NCI-H446 treated with DMSO at 0.1 percent for 48 hours (cell line): ENCODE results near the gene EIF5A2.
"Not testable (repeated sequence)": the region's sequence is repeated elsewhere in the genome, so short reads cannot be mapped to it uniquely, and the experiment has no call there.

Source experiments
- DNase-seq: peaks from one replicate; lab custom pipeline; 2025; lab: John Stamatoyannopoulos, UW

Gene EIF5A2

DNA sequence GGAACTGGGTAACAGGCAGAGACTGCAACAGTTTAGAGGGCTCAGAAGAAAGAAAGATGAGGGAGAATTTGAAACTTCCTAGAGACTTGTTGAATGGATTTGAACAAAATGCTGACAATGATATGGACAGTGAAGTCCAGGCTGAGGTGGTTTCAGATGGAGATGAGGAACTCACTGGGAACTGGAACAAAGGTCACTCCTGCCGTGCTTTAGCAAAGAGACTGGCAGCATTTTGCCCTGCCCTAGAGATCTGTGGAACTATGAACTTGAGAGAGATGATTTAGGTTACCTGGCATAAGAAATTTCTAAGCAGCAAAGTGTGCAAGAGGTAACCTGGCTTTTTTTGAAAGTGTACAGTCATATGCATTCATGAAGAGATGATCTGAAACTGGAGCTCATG, 11.7 kb downstream of the EIF5A2 start:
- DNase-seq = no peak

DNA sequence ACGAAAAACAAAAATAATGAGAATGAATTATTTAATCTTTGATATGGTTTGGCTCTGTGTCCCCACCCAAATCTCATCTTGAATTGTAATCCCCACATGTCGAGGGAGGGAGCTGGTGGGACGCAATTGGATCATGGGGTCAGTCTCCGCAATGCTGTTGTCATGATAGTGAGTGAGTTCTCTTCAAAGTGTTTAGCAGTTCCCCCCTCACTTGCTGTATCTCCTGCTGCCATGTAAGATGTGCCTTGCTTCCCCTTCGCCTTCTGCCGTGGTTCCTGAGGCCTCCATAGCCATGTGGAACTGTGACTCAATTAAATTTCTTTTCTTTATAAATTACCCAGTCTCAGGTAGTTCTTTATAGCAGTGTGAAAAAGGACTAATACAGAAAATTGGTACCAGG, 12.1 kb downstream of the EIF5A2 start:
- not testable (repeated sequence) for DNase-seq

DNA sequence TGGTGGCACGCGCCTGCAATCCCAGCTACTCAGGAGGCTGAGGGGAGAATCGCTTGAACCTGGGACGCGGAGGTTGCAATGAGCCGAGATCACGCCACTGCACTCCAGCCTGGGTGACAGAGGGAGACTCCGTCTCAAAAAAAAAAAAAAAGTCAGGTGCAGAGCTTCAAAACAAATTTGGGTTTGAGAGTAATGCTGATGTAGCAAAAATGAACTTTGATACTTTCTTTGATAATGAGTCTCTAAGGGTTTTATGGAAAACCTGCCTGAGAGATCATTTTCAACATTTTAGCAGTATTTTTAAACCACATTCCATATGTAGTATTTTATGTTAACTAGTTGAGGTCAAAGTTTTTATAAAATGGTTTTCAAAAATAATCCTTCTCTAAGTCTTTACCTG, 14.5 kb downstream of the EIF5A2 start:
- no peak for DNase-seq

DNA sequence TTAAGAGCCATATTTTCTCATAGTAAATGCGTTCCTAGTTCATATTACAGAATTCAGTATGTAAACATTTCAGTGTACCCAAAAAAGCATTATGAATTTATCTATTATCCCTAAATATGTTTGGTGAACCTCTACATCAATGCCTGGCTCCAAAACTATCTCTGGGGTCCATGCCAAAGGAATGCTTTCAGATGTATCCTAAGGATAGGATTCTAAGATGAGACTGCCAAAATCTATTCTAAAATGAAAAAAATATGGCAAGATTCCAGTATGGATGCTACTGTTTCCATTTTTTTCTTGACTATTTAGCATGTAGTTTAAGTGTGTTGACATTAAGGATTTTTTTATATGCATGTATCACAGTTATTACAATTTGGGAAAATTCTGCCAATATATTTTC, 18.8 kb downstream of the EIF5A2 start:
- peak; percentile 90 for DNase-seq

DNA sequence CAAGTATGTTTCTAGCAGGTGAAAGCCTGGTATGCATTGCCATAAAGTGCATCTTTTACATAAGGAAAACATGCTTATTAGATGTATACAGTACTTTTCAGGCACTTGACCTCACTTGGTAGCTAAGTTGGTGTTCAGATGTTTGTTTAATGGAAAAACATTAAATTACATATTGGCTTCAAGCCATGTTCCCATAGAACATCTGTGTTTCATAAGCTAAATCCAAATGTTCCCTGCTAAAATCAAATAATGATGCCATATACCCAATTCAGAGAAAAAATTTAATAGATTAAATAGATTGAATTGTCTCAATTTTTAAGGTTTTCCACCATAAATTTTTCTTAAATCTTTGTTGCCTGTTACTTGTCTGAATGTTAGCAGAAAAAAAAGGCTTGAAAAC, 19.3 kb downstream of the EIF5A2 start:
- DNase-seq = peak; percentile 32

DNA sequence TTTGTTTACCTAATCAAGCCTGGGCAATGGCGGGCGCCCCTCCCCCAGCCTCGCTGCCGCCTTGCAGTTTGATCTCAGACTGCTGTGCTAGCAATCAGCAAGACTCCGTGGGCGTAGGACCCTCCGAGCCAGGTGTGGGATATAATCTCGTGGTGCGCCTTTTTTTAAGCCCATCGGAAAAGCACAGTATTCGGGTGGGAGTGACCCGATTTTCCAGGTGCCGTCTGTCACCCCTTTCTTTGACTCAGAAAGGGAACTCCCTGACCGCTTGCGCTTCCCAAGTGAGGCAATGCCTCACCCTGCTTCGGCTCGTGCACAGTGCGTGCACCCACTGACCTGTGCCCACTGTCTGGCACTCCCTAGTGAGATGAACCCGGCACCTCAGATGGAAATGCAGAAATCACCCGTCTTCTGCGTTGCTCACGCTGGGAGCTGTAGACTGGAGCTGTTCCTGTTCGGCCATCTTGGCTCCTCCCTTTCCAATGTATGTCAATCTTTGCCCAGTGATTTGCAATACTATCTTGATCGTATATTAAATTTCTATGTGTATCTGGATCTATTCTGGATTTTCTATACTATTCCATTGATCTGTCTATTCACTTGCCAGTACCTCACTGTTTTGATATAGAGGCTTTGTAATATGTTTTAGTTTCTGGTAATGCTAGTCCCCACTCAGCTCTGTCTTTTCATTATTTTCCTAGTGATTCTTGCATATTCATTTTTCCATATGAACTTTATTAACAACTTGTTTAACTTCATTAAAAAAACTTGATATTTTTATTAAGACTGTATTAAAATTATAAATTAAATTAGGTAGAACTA, 24.1 kb downstream of the EIF5A2 start:
- DNase-seq = not testable (repeated sequence)

DNA sequence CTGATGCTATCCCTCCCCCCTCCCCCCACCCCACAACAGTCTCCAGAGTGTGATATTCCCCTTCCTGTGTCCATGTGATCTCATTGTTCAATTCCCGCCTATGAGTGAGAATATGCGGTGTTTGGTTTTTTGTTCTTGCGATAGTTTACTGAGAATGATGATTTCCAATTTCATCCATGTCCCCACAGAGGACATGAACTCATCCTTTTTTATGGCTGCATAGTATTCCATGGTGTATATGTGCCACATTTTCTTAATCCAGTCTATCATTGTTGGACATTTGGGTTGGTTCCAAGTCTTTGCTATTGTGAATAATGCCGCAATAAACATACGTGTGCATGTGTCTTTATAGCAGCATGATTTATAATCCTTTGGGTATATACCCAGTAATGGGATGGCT, 29.7 kb downstream of the EIF5A2 start:
- not testable (repeated sequence) for DNase-seq

DNA sequence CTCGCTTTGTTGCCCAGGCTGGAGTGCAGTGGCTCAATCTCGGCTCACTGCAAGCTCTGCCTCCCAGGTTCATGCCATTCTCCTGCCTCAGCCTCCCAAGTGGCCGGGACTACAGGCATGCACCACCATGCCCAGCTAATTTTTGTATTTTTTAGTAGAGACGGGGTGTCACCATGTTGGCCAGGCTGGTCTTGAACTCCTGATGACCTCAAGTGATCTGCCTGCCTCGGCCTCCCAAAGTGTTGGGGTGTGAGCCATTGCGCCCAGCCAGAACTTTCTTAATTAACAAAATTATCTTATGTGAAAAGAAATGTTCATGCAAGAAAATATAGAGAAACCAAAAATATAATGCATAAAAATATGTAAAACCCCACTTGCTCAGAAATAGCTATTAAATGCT, 31.1 kb downstream of the EIF5A2 start:
- DNase-seq = not testable (repeated sequence)

DNA sequence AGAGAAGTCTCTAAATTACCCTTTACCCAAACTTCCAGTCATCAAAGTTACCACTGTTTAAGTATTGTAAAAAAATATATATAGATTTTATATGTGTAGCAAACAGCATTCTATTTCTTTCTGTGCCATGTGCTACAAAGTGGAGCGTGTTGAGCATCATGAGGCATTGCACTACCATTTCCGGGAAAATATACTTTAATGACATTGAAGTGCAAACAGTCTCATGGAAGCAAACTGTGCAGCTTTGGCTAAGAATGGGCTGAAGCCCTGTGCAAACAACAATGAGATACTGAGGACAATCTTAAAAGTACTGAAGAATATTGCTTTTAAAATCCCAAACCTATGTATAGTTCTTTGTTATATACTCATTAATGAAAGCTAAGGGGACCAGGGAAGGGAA, 31.9 kb downstream of the EIF5A2 start:
- DNase-seq = no peak

DNA sequence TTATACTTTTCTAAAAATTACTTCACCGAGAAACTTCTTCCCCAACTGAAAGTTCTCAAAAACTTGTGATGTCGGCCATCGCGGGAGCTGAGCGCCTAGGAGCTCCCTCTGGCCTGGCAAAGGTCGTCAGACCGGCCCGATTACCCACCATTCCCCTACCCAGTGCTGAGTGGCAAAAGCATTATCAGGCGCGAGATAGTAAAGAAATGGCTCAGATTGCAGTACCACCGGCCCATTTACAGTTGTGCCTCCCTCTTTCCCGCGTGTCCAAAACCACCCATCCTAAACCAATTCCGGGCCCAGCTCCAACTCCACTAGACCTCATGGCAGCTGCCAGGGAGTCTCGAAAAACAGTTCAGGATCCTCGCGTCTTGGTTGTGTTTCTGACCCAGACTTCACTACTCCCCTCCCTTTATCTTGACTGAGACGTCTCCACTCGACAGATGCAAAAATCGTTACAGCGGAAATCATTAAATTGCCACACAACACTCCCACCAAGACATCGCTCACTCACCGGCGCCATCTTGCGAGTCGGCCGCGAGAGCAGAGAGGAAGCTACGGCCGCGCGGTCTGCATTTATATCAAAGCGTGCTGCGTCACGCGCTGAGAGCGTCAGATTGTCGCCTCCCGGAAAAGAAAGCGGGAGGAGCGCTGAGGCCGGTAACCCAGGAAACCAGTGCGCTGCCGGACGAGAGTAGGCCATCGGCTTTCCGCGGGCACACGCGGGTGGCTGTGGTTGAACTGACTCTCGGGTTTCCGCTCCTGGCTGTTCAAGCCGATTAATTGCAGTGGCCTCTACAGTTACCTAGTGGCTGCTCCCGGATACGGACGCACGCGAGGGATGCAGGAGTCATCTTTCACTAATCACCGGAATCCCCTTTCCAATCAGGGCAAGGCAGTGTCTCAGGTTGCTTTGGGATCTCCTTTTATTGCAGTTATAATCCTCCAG, 38.5 kb downstream of the EIF5A2 start, which contains the start of gene RPL22L1:
TSS of gene RPL22L1 (minus strand) at position 551 of the 949 bp plus-strand sequence. CDS start at position 523, 28 bp downstream.
- no peak for DNase-seq

DNA sequence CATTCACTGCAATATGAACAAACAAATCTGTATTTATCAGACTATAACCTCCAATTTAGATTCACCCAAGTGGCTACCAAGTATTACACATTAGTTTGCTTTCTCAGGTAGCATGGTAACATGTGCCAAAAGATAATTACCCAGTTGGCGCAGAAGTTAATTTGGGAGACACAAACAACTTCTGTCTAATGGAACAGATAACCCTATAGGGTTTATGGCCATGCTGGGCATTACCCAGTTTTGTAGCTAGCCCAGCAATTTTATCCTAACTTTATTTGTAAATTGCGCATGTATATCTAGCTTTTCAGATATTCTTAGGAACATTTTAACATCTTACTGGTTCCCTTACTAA, 39.2 kb downstream of the EIF5A2 start:
- DNase-seq = no peak

DNA sequence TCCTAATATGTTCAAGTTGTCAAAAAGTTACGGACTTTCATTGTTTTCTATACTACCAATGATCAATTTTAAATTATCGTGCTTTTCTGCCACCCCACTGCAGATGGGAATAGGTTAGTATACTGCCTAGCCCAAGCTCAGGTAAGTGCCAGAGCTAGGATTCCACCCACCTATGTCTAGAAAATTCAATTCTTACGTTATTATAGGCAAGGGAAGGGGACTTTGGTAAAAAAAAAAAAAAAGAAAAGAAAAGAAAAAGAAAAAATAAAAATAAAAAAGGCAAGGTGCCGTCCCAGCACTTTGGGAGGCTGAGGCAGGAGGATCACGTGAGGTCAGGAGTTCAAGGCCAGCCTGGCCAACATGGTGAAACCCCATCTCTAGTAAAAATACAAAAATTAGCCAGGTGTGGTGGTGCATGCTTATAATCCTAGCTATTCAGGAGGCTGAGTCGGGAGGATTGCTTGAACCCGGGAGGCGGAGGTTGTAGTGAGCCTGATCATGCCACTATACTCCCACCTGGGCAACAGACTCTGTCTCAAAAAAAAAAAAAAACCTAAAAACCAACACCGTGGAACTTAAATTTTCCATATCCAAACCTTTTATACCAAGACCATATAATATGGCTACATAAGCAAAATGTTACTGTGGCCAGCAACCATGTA, 39.7 kb downstream of the EIF5A2 start:
- DNase-seq = no peak

DNA sequence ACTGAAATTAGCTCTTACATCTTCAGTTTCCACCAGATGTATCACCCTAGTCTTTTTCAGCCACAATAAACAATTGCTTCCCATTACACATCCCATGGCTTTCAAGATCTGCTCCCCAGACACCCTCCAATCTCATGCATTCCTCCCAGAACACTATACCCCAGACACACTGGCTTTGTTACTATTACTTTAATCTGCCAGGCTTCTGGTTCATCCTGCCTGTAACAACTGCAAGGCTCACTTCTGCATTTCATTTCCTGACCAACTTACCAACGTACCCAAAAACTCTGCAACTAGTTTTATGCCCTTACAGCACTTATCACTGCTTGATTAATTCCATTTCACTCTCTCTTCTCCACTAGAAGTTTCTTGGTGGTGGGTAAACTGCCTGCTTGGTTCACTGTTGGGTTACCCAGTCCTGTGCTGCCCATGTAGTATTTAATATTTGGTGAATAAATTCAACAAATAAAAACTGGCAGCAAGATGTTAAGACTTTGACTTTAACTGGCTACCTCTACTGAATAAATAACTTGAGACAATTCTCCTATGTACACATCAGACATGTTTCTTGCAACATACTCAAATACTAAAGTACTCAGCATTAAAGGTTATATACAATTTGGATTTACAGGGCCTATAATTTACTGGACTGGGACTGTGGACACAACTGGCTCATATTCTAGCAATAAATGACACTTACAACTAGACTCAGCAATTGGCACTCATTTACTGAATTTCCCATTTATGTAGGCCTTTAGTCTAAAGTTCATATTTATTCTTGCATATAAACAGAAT, 41.1 kb downstream of the EIF5A2 start:
- no peak for DNase-seq

DNA sequence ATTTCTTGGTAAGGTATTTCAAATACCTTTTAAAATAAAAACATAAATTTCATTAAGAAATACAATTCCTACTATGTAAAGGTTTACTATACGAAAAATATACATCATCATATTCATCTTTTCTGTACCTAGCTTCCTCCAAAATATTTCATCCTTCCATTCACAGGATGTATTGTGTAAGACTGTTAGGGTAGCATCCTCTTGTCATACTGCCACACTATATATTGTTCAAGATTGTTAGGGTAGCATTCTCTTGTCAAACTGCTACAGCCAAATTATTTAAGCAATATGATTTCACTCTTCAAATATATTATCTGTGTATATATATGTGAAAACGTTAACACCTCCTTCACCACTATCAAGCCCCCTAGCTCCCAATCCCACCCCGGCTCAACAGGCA, 41.9 kb downstream of the EIF5A2 start:
- no peak for DNase-seq

DNA sequence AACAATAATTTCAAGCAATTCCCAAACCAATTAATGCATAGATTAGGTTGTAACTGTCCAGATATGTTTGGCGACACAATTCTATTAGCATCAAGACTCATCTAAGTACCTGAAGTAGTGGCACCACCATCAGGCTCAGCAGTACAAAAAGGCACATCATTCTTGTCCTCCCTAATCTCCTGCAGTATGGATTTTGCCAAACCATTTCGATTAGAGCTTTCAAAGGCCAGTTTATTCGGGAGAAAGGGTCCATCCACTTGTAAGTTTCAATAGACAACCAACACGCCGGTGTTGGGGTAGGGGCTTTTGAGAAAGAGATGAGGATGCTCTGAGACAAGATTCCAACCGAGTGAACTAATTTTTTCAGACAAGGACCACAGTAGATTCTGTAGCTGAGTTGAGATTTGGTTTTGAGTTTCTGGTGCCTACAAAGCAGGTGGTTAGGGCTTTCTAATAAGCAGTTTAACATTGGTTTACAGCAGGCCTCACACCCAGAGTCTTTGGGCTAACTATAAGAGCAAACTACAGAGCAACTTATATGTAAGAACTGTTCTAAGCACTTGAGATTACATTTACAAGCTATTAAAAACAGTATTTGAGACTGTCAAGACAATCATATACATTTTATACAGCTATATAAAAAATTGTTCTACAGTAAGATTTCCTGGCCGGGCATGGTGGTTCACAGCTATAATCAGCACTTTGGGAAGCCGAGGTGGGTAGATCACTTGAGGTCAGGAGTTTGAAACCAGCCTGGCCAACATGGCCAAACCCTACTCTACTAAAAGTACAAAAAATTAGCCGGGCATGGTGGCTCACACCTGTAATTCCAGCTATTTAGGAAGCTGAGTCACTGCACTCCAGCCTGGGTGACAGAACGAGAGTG, 43.0 kb downstream of the EIF5A2 start:
- DNase-seq = no peak

DNA sequence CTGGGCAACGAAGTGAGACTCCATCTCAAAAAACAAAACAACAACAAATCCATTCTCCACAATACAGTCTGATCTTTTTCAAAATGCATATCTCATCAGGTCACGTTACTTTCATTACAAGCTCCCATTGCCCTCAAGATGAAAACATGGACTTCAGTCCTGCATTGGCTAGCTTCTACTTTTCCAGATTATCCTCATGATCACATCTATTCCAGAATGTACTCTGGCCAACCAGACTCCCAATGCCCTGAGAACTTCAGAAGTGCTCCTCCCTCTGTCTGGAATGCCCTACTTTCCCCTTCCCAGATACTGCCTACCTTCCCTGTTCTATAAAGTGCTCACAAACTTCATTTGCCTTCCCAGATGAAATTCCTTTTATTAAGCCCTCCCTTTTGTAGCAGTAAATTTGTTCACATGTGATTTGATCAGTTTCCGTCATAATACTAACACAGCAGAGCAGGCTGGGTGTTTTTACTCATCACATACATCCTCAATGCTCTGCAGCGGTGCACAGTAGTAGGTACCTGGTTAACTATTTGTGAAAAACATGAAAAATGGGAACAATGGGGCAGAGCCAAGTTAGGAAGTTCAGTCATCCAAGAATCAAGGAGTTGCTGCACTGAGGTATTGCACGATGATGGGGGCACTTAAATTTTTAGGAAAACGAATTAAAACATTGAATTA, 43.8 kb downstream of the EIF5A2 start:
- DNase-seq = no peak

DNA sequence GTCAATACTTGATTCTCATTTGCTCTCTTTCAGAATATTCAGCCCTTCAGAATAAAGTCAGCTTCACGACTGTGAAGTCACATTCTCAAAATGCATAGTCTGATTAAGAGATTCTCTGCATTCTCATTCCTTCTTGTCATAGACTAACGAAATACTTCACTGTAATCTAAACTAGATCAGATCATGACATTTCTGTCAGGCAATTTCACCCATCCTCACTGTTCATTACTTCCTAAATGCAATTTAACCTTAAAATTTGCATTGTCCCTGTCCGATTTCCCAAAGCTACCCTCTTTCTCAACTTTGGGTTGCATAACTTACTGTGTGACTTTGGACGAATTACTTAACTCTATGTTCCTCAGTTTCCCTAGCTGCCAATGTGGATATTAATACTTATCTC, 44.6 kb downstream of the EIF5A2 start:
- no peak for DNase-seq

DNA sequence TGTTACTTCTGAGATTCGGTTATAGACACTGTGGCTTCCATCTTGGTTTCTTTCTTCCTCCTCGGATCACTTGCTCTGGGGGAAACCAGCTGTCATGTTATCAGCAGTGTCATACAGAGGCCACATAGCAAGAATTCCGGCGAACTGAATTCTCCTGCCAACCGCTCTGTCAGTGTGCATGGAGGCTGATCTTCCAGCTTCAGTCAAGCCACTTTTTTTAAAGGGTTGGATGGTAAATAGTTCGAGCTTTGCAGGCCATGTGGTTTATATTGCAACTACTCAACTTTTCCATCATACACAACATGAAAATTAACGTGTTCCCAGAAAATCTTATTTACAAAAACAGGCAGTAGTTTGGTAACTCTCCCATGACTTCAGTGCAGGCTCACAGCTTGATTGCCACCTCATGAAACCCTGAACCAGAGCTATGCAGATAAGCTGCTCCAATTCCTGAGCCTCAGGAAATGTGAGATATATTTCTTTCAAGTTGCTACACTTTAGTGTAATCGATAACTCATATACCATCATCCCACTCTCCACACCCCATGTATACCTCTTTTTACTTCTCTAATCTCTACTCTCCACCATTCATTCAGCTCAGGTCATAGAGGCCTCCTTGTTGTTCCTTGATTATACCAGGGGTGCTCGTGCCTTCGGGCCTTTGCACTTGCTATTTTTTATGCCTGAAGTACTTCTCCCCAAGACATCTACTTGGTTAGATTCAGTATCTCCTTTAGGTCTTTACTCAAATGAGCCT, 45.6 kb downstream of the EIF5A2 start:
- DNase-seq = no peak

DNA sequence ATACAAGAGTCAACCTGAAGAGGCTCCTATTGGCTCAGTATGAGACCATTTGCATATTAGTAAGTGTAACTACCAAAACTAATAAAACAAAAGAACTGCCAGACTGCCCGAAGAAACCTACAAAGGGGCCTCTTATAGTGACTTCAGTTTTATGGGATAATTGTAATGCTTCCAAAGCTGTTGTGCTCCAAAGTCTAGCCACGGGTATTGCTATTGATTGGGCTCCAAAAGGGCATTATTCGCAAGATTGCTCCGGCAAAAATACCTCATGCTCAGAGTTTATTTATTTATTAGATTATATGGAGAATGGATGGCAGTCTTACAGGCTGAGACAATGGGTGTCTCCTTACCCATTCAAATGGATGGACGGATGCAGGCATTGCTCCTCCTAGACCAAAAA, 49.8 kb downstream of the EIF5A2 start:
- DNase-seq = no peak
